SK-N-SH (cell line): ENCODE data around the gene DCAF4L1. TPM values are rescaled to one million over a fixed set of nuclear protein-coding genes. Genes with fewer than 3 reads are reported as not detected.
A peak's percentile ranks its signal among the peaks of the same experiment; 100 is the strongest.

Source experiments
- CTCF ChIA-PET: fragments of 300-600, 350-600 bp; formaldehyde crosslinking; extraction: SDS; loops from one replicate; lab custom pipeline; 2021; lab: Yijun Ruan, JAX
- POLR2A ChIA-PET: fragments of 350-600 bp; sonication (Branson Sonifier 250); formaldehyde crosslinking; extraction: SDS; loops from one replicate; lab custom pipeline; 2020; ENCODE audit warnings: antibody characterized with exemption, inconsistent platforms; lab: Yijun Ruan, JAX
- DNase-seq: peaks from one replicate; pipeline ENCODE4 v3.0.0; 2012
- H2AFZ ChIP-seq: fragments of 200-600 bp; sonication (generic); 2 replicates; pipeline ENCODE4 v1.8.1; 2016; ENCODE audit warnings: antibody characterized with exemption, mild to moderate bottlenecking, low read depth
- H3F3A ChIP-seq: fragments of 200-600 bp; sonication (generic); replicated peaks from 2 replicates; pipeline ENCODE3; 2016; ENCODE audit warnings: antibody characterized with exemption, mild to moderate bottlenecking; ENCODE audit not compliant: insufficient read depth
- H3K27ac ChIP-seq, 2 experiments: fragments of 200-500 bp in 1 of 2; fragments of 200-600 bp in 1 of 2; sonication (Bioruptor generic) in 1 of 2; sonication (generic), shearing (Covaris generic) in 1 of 2; 2 replicates each; pipeline versions ENCODE4 v1.5.1 to v1.6.1; 2014 to 2016; ENCODE audit warnings: low read depth in 2 of 2, inconsistent platforms in 1 of 2, low read length in 1 of 2, mild to moderate bottlenecking in 1 of 2, mixed read lengths in 1 of 2
- H3K27me3 ChIP-seq: fragments of 200-600 bp; sonication (generic), shearing (Covaris generic); 2 replicates; pipeline ENCODE4 v1.6.1; 2016; ENCODE audit warnings: mixed run types; ENCODE audit not compliant: insufficient read depth
- H3K36me3 ChIP-seq, 2 experiments: fragments of 200-500 bp in 1 of 2; fragments of 200-600 bp in 1 of 2; sonication (Bioruptor generic) in 1 of 2; sonication (generic) in 1 of 2; replicated peaks in 1 of 2; 2 replicates each; pipeline versions ENCODE3 to v1.5.1; 2014 to 2016; ENCODE audit warnings: low read length in 1 of 2, mild to moderate bottlenecking in 1 of 2; ENCODE audit not compliant: insufficient read depth in 2 of 2, control insufficient read depth in 1 of 2
- H3K4me1 ChIP-seq, 2 experiments: fragments of 200-500 bp in 1 of 2; fragments of 200-600 bp in 1 of 2; sonication (Bioruptor generic) in 1 of 2; sonication (generic), shearing (Covaris generic) in 1 of 2; 2 replicates each; pipeline versions ENCODE4 v1.5.1 to v1.6.1; 2014 to 2016; ENCODE audit warnings: low read depth in 1 of 2, low read length in 1 of 2, mixed run types in 1 of 2; ENCODE audit not compliant: insufficient read depth in 2 of 2, control insufficient read depth in 1 of 2
- H3K4me2 ChIP-seq: fragments of 200-600 bp; sonication (generic), shearing (Covaris generic); 2 replicates; pipeline ENCODE4 v1.6.1; 2017; ENCODE audit warnings: mixed run types
- H3K4me3 ChIP-seq, 2 experiments: fragments of 200-500 bp in 1 of 2; fragments of 200-600 bp in 1 of 2; sonication (Bioruptor generic) in 1 of 2; sonication (generic), shearing (Covaris generic) in 1 of 2; 2 replicates each; pipeline versions ENCODE4 v1.5.1 to v1.8.1; 2014 to 2016; ENCODE audit warnings: low read depth in 2 of 2, inconsistent platforms in 1 of 2, low read length in 1 of 2, mild to moderate bottlenecking in 1 of 2, mixed read lengths in 1 of 2, moderate library complexity in 1 of 2
- H3K79me2 ChIP-seq: fragments of 200-600 bp; sonication (generic); 2 replicates; pipeline ENCODE4 v1.8.1; 2017; ENCODE audit warnings: mild to moderate bottlenecking; ENCODE audit not compliant: insufficient read depth
- H3K9ac ChIP-seq: fragments of 200-600 bp; sonication (generic); 2 replicates; pipeline ENCODE4 v1.6.1; 2017; ENCODE audit warnings: mixed run types
- H3K9me2 ChIP-seq: fragments of 200-600 bp; sonication (generic); 2 replicates; pipeline ENCODE4 v1.6.1; 2017; ENCODE audit warnings: mixed run types
- H3K9me3 ChIP-seq: fragments of 200-600 bp; sonication (generic); 2 replicates; pipeline ENCODE4 v1.6.1; 2017; ENCODE audit warnings: mixed run types, mild to moderate bottlenecking, moderate library complexity
- H4K20me1 ChIP-seq: fragments of 200-600 bp; sonication (generic); 2 replicates; pipeline ENCODE4 v1.6.1; 2017; ENCODE audit warnings: mild to moderate bottlenecking, mixed run types; ENCODE audit not compliant: insufficient read depth
- GABPA ChIP-seq: IDR thresholded peaks from 2 replicates; pipeline ENCODE4 v1.4.0; 2012; ENCODE audit warnings: low read depth, mild to moderate bottlenecking
- RCOR1 ChIP-seq: fragments of 150-350 bp; IDR thresholded peaks from 2 replicates; pipeline ENCODE4 v1.6.1; 2017; ENCODE audit warnings: antibody characterized with exemption, low read length
- SIN3A ChIP-seq: IDR thresholded peaks from 2 replicates; pipeline ENCODE4 v1.6.1; 2012; ENCODE audit warnings: low read depth, mild to moderate bottlenecking, low read length, moderate library complexity, borderline replicate concordance
- TAF1 ChIP-seq: IDR thresholded peaks from 2 replicates; pipeline ENCODE4 v1.6.1; 2012; ENCODE audit warnings: low read depth, mild to moderate bottlenecking, low read length, moderate library complexity, borderline replicate concordance
- TEAD4 ChIP-seq: IDR thresholded peaks from 2 replicates; pipeline ENCODE4 v1.4.0; 2012; ENCODE audit warnings: mild to moderate bottlenecking, borderline replicate concordance; ENCODE audit not compliant: insufficient read depth
- YY1 ChIP-seq: IDR thresholded peaks from 2 replicates; pipeline ENCODE4 v1.4.0; 2012; ENCODE audit warnings: low read depth, mild to moderate bottlenecking
- WGBS: methylation state at CpG from one replicate; pipeline ENCODE4 v1.1.6; 2017; ENCODE audit warnings: low lambda C conversion rate; 5-methylcytosine and 5-hydroxymethylcytosine counted together
- polyA plus RNA-seq, 3 experiments: library from polyadenylated mRNA; depleted of rRNA; stranded (reverse); fragments of >200 nt; gene quantifications; 2 replicates each; pipeline ENCODE4 v1.2.3, GENCODE V29; 2012

Gene DCAF4L1
- polyA plus RNA-seq, 1 of the 3 experiments (the other 2 are of a cell fraction): 0.05 TPM

DNA sequence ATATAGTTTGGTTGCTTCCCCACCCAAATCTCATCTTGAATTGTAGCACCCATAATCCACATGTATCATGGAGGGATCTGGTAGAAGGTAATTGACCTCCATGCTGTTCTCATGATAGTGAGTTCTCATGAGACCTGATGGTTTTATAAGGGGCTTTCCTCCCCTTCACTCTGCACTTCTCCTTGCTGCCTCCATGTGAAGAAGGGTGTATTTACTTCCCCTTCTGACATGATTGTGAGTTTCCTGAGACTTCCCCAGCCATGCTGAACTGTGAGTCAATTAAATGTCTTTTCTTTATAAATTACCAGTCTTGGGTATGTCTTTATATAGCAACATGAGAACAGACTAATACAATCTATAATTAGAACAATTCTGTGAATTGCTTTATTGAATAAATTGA is 11.9 kb upstream of the DCAF4L1 start:
- H3K27me3 ChIP-seq: no peaks in the 10 kb centered on the region
- POLR2A ChIA-PET: no interaction called here
- H3K79me2 ChIP-seq: no peaks in the 10 kb centered on the region
- H3K9ac ChIP-seq: no peak overlapping the region
- no peaks in the 10 kb centered on the region for H3K9me2 ChIP-seq
- no peaks in the 10 kb centered on the region for H3K36me3 ChIP-seq
- no peaks in the 10 kb centered on the region for H3K9me3 ChIP-seq
- CTCF ChIA-PET: no interaction called here
- no peak overlapping the region for H3K4me3 ChIP-seq
- H2AFZ ChIP-seq: no peak overlapping the region
- H3K27ac ChIP-seq: no peak overlapping the region
- DNase-seq: no peak
- no peaks in the 10 kb centered on the region for H3K4me1 ChIP-seq
- TF ChIP-seq YY1: no peak
- no peaks in the 10 kb centered on the region for H3F3A ChIP-seq
- no peak overlapping the region for H3K4me2 ChIP-seq
- no peaks in the 10 kb centered on the region for H4K20me1 ChIP-seq

DNA sequence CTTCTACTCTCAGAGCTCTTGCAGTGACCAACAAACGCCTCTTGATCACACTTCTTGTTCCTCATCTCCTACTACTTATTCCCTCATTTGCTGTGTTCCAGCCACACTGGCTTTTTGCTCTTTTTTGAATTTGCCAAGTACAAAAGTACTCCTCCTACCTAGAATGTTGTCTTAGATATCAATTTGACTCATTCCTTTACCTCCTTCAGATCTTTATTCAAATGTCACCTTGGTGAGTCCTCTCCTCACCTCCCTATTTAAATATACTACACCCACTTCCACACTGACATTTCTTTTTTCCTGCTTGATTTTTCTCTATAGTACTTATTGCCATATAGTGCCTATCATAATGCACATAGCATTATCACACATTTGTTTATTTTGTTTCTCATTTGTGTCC is 6.2 kb upstream of the DCAF4L1 start:
- H3K9me3 ChIP-seq: no peaks in the 10 kb centered on the region
- H3K9ac ChIP-seq: no peak overlapping the region
- no peaks in the 10 kb centered on the region for H3K79me2 ChIP-seq
- H3K27me3 ChIP-seq: no peaks in the 10 kb centered on the region
- H3K4me1 ChIP-seq: no peaks in the 10 kb centered on the region
- H3K4me2 ChIP-seq: no peak overlapping the region
- TF ChIP-seq TEAD4: no peak
- H3K27ac ChIP-seq: no peak overlapping the region
- H3K9me2 ChIP-seq: no peaks in the 10 kb centered on the region
- H2AFZ ChIP-seq: no peak overlapping the region
- no peaks in the 10 kb centered on the region for H4K20me1 ChIP-seq
- 84% methylated on average over 1 of the region's 1 CpG for WGBS
- no peak for DNase-seq
- no peaks in the 10 kb centered on the region for H3K36me3 ChIP-seq
- ChIA-PET CTCF (interaction anchor here (2.3 kb wide), 1 partner anchor 12 kb away, joined by 9 read pairs; no protein-coding TSS in a partner anchor), POLR2A (no interaction called here)
- no peak overlapping the region for H3K4me3 ChIP-seq
- no peaks in the 10 kb centered on the region for H3F3A ChIP-seq

DNA sequence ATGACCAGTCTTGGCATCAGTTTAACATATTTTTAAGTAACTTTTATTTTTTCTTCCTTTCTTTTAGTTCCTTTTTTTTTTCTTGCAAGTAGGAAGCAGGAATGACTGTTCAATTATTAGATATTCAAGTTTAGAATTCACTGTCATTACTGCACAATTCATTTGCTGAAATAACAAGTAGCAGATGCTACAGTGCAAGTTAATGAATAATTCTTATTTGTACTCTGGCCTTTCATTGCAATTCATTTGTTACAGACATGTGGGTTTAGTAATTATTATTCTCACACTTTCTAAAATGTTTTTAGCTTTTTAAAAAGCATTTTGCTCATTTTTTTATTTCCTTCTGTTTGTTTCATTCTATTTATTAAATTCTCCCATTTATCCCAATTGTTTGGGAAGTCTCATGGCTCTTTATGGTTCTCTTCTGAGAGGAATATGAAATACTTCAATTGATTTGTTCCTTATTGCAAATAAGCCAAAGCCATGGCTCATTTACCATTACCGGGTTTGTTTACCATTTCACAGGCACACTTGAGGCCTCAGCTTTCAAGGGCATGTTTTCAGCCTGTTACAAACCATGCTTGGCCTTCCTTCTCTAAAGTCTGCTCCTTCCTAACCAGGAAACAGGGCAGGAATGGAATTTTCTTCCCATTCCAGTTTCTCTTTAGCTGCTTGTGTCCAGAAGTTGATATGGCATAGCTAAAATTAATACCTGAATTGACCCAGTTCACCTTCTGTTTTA is 4.6 kb upstream of the DCAF4L1 start:
- H3K4me3 ChIP-seq: no peak overlapping the region
- no peak for DNase-seq
- ChIA-PET CTCF (interaction anchor here (0.5 to 2.3 kb wide), 3 partner anchors 13 to 696 kb away, joined by 3 to 9 read pairs (median 3); no protein-coding TSS in a partner anchor), POLR2A (no interaction called here)
- TF ChIP-seq RCOR1 (no peak), TEAD4 (no peak), GABPA (no peak)
- no peaks in the 10 kb centered on the region for H3F3A ChIP-seq
- 96% methylated on average over 1 of the region's 1 CpG for WGBS
- peak overlapping the region; percentile 55; the same call in 1 of the 2 replicates for H2AFZ ChIP-seq
- H3K27me3 ChIP-seq: no peaks in the 10 kb centered on the region
- H3K79me2 ChIP-seq: no peaks in the 10 kb centered on the region
- H3K9ac ChIP-seq: no peak overlapping the region
- no peaks in the 10 kb centered on the region for H3K36me3 ChIP-seq
- no peaks in the 10 kb centered on the region for H3K9me2 ChIP-seq
- H4K20me1 ChIP-seq: no peaks in the 10 kb centered on the region
- no peak overlapping the region for H3K4me2 ChIP-seq
- H3K4me1 ChIP-seq: no peaks in the 10 kb centered on the region
- H3K27ac ChIP-seq: no peak overlapping the region
- no peaks in the 10 kb centered on the region for H3K9me3 ChIP-seq

DNA sequence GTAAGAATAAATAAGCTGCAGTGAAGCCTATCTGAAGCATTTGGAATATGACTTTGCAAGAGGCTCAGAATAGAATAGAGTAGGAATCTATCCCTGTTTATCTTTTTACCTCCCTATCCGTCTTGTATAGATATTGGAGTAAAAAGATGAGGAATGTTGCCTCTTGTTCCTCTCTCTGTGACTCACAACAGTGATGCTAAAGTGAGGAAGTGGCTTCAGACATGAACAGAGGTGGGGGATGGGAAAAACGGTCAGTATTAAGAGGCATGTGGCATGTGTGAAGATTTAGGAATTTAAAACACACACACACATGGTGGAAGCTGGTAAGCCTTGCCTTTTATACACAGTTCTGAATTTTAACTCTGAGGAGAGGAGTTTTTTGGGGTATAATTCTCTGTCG is 3.8 kb upstream of the DCAF4L1 start:
- peak overlapping the region; percentile 55; the same call in 1 of the 2 replicates for H2AFZ ChIP-seq
- H3K4me3 ChIP-seq: no peak overlapping the region
- 40% methylated on average over 3 of the region's 3 CpGs for WGBS
- no peak for TF ChIP-seq TAF1
- TF ChIP-seq SIN3A: no peak
- no peaks in the 10 kb centered on the region for H3K27me3 ChIP-seq
- DNase-seq: no peak
- no peaks in the 10 kb centered on the region for H3K36me3 ChIP-seq
- H3K9me2 ChIP-seq: no peaks in the 10 kb centered on the region
- H3K79me2 ChIP-seq: no peaks in the 10 kb centered on the region
- H3F3A ChIP-seq: no peaks in the 10 kb centered on the region
- no peak overlapping the region for H3K27ac ChIP-seq
- no peaks in the 10 kb centered on the region for H3K4me1 ChIP-seq
- no peak overlapping the region for H3K4me2 ChIP-seq
- ChIA-PET CTCF (interaction anchor here (1.1 kb wide), 1 partner anchor 696 kb away, joined by 3 read pairs; no protein-coding TSS in a partner anchor), POLR2A (no interaction called here)
- H3K9ac ChIP-seq: no peak overlapping the region
- H3K9me3 ChIP-seq: no peaks in the 10 kb centered on the region
- H4K20me1 ChIP-seq: no peaks in the 10 kb centered on the region
